Measurements from ENCODE around the gene EFHD2. TPM values are rescaled to one million over a fixed set of nuclear protein-coding genes. Genes with fewer than 3 reads are reported as not detected.

EFHD2 gene
- total RNA-seq, 1 donor, result 36.3 TPM

DNA sequence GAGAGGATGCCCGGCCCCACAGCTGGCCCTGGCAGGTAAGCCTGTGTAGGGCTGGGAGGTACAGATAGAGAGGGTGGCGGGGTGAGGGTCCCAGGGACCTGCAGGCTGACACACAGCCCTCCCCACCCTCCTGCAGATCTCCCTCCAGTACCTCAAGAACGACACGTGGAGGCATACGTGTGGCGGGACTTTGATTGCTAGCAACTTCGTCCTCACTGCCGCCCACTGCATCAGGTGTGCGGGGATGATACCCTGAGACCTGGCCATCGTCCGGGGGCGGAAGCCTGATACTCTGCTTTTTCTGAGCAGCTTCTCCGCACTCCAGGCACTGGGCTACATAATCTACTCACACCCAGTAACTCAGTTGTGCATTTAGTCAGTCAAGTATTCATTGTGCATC lies 30.7 kb downstream of the EFHD2 start:
- no peak for DNase-seq (ENCODE audit: low read depth)
- TF ChIP-seq, protein P1, sequence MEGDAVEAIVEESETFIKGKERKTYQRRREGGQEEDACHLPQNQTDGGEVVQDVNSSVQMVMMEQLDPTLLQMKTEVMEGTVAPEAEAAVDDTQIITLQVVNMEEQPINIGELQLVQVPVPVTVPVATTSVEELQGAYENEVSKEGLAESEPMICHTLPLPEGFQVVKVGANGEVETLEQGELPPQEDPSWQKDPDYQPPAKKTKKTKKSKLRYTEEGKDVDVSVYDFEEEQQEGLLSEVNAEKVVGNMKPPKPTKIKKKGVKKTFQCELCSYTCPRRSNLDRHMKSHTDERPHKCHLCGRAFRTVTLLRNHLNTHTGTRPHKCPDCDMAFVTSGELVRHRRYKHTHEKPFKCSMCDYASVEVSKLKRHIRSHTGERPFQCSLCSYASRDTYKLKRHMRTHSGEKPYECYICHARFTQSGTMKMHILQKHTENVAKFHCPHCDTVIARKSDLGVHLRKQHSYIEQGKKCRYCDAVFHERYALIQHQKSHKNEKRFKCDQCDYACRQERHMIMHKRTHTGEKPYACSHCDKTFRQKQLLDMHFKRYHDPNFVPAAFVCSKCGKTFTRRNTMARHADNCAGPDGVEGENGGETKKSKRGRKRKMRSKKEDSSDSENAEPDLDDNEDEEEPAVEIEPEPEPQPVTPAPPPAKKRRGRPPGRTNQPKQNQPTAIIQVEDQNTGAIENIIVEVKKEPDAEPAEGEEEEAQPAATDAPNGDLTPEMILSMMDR (IDR thresholded peaks at IDR 0.05; ENCODE audit: insufficient read depth, low read depth, low read length), result no peak
- no peak overlapping the region for H3K4me3 ChIP-seq (ENCODE audit: low read depth, low read length)

DNA sequence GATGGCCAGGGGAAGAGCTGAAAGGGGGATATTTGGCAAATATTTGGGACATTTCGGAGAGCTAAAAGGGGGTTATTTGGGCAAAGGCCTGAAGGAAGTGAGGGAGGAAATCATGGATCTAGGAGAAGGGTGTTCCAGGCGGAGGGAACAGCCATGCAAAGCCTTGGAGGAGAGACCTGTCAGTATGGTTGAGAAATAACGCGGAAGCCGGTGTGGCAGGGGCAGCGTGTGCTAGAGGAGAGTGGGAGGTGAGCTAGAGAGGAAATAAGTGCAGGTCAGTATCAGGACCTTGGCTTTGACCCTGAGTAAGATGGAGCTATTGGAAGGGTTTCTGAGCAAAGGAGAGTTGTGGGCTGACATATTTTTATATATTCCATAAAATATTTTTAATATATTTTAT lies 31.6 kb downstream of the EFHD2 start:
- TF ChIP-seq, protein P1 (IDR thresholded peaks at IDR 0.05; ENCODE audit: insufficient read depth, low read depth, low read length), result no peak
- DNase-seq (ENCODE audit: low read depth), result no peak
- H3K4me3 ChIP-seq (ENCODE audit: low read depth, low read length), result no peak overlapping the region

DNA sequence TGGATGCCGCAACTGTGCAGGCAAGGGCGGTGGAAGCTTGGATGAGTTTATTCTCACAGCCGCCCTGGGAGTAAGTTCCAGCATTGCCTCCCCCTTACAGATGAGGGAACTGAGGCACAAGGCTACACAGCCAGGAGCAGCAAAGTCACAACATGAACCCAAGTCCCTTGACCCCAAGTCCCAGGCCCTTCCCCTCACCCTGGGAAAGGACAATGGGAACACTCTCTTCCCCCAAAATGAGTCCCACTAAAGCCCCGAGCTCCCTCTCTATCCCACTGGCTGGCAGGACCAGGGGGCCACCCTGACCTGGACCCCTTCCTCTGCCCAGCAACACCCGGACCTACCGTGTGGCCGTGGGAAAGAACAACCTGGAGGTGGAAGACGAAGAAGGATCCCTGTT lies 32.4 kb downstream of the EFHD2 start:
- TF ChIP-seq, protein P1 (IDR thresholded peaks at IDR 0.05; ENCODE audit: insufficient read depth, low read depth, low read length), result no peak
- no peak overlapping the region for H3K4me3 ChIP-seq (ENCODE audit: low read depth, low read length)
- DNase-seq (ENCODE audit: low read depth), result no peak

DNA sequence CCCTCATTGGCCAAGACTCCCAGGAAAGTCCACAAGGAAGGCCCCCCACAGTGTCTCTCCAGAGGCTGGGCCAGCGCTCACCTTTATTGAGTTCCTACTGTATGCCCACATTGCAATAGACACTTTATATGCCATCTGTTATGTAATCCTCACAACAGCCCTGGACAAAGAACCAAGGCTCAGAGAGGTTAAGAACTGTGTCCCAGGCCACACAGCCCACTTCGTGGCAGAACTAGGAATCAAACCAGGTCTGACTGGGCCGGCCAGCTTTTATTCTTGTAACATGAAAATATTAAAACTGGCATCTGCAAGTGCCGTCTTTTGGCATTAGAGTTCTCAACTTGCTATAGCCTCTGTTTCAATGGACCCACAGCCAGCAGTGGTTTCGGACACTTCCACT lies 33.1 kb downstream of the EFHD2 start:
- TF ChIP-seq, protein P1 (IDR thresholded peaks at IDR 0.05; ENCODE audit: insufficient read depth, low read depth, low read length), result no peak

DNA sequence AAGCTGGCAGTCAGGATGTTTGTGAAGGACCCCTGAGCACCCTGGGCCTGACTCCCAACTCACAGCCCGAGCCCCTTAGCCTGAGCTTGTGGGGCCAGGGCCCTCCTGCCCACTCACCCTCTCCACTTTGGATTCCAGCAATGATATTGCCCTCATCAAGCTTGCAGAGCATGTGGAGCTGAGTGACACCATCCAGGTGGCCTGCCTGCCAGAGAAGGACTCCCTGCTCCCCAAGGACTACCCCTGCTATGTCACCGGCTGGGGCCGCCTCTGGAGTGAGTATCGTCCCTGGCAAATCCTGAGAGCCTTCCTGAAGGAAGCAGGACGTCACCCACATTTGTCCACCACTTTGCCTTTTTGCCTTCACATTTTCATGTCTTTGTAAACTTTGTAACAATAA lies 33.6 kb downstream of the EFHD2 start:
- H3K4me3 ChIP-seq (ENCODE audit: low read depth, low read length), result no peak overlapping the region
- DNase-seq (ENCODE audit: low read depth), result no peak
- TF ChIP-seq, protein P1 (IDR thresholded peaks at IDR 0.05; ENCODE audit: insufficient read depth, low read depth, low read length), result no peak

More for the DNA sequence above, 33.1 kb downstream of the EFHD2 start:
- H3K4me3 ChIP-seq (ENCODE audit: low read depth, low read length), result no peak overlapping the region
- DNase-seq (ENCODE audit: low read depth), result no peak

DNA sequence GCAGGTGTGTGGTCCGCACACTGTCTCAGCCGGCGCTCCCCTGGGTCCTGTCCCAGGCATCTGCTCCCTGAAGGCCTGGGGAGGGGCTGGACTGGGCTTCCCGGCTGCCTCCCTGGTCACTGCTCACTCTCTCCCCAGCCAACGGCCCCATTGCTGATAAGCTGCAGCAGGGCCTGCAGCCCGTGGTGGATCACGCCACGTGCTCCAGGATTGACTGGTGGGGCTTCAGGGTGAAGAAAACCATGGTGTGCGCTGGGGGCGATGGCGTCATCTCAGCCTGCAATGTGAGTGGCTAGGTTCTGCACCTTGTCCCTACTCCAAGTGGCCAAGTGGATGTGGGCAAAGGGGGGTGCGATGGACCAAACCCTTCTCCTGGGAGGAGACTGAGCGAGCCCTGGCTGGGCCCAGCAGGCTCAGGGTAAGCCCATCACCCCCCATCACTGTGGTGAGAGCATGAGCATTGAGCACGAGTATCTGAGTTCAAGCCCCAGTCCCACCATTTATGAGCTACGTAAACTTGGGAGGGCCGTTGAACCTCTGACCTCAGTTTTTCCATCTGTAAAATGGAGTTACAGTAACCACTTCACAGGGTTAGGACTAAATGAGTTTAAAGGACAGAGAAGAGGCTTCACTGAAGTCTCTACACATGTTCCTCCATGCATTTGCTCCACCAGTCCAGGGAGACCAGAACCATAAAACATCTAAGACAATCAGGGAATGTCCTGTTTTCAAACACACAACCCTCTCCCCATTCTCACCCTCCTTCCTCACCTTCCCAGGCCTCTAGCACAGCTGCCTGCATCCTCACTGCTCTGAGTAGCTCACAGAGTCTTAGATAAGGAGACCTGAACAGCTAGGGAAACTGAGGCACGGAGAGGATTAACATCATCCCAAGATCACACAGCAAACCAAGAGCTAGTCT lies 35.0 kb downstream of the EFHD2 start:
- H3K4me3 ChIP-seq (ENCODE audit: low read depth, low read length), result no peak overlapping the region
- TF ChIP-seq, protein P1 (IDR thresholded peaks at IDR 0.05; ENCODE audit: insufficient read depth, low read depth, low read length), result no peak
- no peak for DNase-seq (ENCODE audit: low read depth)
